Measurements from ENCODE around the gene SV2A.

DNA sequence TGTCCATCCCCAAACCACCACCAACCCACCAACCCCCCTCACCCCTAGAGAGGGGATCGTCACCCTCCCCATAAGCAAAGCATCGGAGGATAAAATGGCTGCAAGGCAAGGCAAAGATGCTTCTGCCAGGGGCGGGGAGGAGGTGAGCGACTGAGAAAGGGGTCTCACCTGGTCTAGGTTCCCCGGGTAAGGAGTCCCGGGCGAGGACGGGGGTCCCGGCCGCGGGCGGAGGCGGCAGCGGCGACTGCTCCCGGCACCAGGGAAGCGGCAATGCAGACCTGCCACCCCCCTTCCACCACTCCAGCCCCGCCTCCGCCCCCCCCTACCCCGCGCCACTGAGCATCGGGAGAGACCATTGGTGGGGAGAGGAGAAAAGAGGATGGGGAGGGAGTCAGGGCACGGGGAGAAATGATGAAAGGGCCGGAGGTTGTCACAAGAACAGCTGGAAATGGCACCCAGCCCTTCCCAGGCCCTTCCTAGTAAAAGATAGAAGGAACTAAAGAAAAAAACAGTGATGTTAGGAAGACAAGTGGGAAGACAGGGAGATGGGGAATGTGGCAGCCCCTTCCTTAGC, at the start of gene SV2A:
- TF ChIP-seq, protein P1, sequence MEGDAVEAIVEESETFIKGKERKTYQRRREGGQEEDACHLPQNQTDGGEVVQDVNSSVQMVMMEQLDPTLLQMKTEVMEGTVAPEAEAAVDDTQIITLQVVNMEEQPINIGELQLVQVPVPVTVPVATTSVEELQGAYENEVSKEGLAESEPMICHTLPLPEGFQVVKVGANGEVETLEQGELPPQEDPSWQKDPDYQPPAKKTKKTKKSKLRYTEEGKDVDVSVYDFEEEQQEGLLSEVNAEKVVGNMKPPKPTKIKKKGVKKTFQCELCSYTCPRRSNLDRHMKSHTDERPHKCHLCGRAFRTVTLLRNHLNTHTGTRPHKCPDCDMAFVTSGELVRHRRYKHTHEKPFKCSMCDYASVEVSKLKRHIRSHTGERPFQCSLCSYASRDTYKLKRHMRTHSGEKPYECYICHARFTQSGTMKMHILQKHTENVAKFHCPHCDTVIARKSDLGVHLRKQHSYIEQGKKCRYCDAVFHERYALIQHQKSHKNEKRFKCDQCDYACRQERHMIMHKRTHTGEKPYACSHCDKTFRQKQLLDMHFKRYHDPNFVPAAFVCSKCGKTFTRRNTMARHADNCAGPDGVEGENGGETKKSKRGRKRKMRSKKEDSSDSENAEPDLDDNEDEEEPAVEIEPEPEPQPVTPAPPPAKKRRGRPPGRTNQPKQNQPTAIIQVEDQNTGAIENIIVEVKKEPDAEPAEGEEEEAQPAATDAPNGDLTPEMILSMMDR (IDR thresholded peaks at IDR 0.05; ENCODE audit: low read length), result no peak
- TF ChIP-seq EZH2 (optimal IDR thresholded peaks at IDR 0.05; ENCODE audit: low read depth, low read length), result no peak

Measured in MM.1S (cell line).